Stimulated activated CD8-positive, alpha-beta memory T cell treated with anti-CD3 and anti-CD28 coated beads, Interleukin-12 subunit alpha, Interleukin-12 subunit beta, amount 100 ng/mL, for 24 hours (primary cell): Measurements from ENCODE around the gene ITPK1.

ENCODE experiments used
- DNase-seq: peaks from one replicate; pipeline ENCODE4 v3.0.0-alpha.2; 2020; ENCODE audit errors: extremely low read depth

Gene ITPK1

DNA sequence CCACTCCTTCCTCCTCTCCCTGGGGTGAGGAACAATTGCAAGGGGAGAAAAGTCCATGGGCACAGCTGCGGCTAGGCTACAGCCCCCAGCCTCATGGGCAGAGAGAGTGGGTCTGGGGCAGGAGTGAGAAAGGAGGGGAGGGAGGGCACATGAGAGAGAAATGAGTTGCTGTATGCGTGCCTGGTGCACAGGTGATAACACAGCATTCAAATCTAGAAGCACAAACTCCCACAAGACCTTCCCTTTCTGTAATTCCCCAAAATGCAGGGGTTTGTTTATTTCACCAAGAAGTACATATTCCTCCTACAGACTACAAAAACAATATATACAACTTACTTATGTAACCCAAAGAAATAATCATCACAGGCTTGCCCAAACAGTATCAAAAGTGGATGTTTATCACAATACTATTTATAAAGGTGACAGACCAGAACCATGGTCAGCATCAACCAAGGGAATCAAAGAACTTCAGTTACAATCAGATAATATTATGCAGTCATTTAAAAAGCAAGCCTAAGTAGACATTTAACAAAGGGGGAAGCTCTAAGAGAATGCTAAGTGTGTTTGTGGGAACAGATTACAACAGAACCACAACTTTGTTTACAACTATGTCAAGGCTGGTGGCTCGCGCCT, 54.2 kb downstream of the ITPK1 start:
- no peak for DNase-seq

- DNase-seq: no peak
These were observed 54.9 kb downstream of the ITPK1 start for GRCh38 chr14:93060841-93061240.

DNA sequence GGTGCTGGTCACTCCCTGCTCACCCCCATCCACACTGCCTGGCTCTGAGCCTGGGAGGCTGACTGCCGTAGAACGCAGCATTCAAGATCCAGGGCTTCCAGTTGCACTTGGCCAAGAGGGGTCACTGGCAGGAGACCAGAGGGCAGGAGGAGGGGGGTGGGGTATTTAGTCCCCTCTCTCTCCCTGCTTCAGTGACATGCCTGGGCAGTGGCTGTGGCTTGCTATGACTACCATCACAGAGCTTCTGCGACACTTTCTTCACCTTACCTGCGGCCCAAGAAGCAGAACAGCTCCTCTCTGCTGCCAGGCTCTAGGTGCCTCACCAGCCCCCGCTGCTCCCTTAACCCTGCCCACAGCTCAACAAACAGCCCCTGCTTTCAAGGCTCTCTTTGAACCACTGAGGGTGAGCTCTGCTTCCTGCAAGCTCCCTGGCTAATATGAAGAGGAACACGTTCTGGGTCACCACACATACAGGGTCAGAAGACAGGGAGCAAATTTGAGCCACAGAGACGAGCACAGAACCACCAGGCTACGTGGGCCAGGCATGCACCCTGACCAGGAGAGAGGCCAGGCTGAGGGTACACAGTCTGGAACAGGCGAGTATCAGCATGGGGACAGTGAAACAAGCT, 55.7 kb downstream of the ITPK1 start:
- DNase-seq: no peak

- no peak for DNase-seq
These were observed 56.5 kb downstream of the ITPK1 start for GRCh38 chr14:93059260-93059659.

DNA sequence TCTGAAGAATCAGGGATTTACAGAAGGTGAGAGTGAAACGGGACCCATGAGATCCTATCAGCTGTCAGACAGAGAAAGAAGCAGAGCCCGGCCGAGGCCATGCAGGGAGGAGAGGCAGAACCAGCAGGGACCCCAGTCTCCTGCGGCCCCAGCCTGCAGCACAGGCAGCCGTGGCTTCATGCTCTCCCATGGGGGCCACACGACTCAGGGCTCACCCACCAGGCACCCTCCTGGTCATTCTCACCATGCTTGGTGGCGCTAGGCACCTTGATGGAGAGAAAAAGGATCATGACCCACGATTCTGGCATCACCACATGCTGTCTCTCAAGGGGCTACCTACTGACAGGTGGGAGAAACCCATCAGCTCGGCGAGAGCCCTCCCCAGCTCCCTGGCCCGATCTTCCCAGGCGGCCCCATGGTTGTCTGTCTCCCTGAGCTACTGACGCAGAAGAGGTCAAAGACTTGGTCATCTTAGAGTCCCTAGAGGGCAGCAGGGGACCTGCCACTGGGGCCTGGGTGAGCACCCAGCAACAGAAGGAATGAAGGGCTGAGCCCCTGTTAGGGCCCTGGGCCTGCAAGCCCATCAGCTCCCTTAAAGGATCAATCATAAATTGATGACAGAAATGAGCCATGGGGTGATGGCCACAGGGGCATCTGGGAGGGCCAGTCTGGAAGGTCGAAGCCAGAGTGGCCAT, 58.0 kb downstream of the ITPK1 start:
- no peak for DNase-seq

DNA sequence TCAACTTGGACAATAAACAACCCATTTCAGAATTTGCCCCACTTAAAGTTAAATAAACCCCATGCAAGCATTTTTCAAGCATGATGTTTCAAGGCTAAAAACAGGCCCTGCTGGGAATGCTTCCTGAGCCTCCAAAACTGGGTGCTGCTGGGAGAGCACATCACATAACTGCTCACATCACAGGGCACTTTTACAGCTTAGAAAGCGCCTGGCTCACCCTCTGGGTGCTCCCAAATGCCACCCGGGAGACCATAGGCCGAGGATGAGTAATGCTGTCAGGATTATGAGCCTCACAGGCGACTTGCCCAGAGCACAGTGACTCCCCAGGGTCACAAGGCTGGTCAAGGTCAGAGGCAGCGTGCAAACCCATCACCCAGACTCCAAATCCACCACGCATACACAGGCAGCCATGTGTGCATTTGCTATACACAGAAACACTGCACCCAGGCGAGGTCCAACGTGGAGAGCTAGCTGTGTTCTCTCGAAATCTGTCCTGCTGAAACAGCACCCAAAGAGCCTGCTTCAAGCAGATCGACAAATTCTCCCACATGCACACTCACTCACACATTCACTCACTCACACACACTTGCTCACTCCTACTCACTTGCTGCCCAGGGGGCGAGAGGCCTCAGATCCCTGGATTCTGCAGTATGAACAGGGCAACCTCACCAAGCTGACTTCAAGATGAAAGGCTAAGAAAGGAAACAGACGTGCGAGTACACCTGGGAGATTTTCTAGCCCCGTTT, 58.7 kb downstream of the ITPK1 start:
- DNase-seq: no peak

DNA sequence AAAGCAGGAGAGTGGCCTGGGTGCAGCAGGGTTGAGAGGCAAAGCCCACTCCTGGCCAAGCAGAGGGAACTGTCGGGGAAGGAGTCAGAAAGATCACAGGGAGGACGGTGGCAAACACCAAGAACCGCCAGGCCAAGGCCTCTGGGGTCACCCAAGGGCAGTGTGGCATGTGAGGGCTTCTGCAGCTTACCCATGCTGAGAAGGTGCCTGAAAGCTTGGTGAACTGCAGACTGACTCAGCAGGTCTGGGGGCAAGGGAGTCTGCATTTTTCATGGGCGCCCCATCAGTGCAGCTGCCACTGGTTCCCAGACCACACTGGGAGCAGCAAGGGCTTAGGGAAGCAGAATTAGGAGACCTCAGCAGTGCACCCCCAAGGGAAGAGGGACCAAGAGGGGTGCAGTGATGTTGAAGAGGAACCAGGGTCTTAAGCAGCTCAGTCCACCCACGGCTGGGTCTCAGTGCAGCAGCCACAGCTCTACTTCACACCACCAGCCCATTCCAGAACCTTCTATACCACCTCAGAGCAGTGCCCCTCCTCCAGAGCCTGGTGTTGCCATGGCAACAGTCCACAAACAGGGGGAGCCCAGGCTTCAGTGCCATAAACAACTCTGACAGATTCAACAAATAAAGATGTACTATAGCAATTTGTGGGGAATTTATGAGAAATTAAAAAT, 59.4 kb downstream of the ITPK1 start:
- no peak for DNase-seq

- no peak for DNase-seq
These were observed 60.0 kb downstream of the ITPK1 start for GRCh38 chr14:93055651-93056115.

DNA sequence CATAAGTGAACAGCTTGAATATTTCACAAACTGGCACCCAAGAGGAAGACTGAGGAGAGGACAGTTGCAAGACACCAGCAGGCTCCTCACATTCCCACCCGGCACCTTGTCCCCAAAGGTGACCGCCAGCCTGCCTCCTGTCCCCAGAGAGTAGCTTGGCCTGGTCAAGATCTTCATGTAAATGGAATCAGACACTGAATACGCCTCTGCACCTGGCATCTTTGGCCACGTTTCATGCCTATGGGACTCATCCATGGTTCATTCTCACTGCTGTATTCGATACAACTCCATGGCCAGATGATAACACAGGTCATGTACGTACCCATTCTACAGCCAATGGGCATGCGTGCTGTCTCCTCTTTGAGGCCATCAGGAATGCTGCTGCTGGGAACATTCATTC, 60.8 kb downstream of the ITPK1 start:
- DNase-seq: no peak

DNA sequence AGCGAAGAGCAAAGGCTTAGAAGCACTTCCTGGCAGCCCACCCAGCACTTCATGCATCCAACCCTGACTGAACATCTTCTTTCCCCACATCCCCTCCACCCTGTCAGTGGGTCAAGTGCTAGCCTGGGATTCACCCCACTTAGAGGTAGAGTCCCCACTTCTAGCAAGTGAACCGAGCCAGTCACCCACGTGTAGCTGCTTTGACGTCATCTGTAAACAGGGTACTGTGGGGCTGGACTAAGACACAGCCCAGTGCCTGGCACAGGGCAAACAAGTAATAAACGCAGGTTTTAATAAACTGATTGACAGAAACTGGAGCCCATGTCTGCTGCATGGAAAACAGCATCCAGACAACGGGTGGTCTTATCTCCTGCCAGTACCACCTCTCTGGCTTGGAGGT, 61.7 kb downstream of the ITPK1 start:
- no peak for DNase-seq

DNA sequence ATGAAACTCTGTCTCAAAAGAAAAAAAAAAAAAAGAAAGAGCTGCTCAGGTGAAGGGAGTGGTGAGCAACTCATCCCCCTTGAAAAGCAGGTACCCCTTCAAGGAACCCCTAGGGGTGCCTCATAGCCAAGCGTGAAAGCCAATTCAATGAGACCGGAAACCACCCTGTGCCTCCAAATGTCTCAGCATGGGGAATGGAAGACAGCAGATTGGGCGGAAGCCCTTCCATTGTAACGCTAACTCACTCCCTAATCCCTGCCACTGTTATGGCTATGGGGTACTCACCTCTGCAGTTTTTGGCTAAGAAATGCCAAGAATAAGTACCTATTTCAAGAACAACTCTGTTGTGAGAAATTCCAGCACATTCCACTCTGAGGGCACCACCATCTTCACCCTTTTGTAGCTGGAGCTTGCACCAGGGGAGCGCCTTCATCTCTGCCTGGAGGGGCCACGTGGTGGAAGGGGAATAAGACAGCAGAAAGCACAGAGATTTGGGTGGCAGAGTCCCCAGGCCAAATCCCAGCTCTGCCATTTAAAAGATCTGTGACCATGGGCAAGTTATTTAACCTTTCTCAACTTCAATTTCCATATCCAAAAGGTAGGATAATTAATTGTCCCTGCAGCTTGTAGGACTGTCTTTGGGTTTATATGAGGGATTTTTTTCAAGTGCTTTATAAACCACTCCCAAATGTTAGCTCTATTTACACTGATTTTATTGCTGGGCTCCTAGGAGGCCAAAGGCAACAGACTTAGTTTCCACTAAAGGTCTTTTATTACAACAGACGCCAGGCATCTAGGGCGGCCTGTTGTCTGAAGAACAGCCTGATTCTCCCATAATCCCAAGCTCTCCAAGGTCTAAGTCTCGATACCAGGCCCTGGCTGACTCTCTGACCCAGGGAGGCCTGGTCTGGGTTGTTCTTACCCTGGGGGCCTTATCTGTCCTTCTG, 63.9 kb downstream of the ITPK1 start:
- DNase-seq: no peak

DNA sequence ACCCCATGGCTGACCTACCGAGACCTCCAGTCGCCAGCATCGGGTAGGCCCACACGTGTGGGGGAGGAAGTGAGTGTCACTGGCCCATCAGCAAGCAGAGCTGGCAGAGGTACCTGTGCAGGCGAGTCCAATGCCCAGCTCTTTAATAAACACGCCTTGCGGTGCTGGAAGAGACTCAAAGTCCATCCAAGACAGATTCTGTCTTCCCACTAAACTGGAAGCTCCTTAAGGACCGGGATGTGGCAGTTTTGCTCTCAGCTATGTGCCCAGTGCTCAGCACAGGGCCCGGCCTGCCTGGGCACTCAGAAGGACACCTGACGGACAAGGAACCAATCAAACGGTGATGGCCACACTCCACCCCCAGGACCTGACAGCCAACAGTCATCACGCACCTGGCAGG, 65.0 kb downstream of the ITPK1 start:
- DNase-seq: no peak

- no peak for DNase-seq
These were observed 65.8 kb downstream of the ITPK1 start for GRCh38 chr14:93049867-93050331.

- DNase-seq: no peak
These were observed 66.4 kb downstream of the ITPK1 start for GRCh38 chr14:93049315-93049714.

- DNase-seq: no peak
These were observed 66.9 kb downstream of the ITPK1 start for GRCh38 chr14:93048843-93049242.

DNA sequence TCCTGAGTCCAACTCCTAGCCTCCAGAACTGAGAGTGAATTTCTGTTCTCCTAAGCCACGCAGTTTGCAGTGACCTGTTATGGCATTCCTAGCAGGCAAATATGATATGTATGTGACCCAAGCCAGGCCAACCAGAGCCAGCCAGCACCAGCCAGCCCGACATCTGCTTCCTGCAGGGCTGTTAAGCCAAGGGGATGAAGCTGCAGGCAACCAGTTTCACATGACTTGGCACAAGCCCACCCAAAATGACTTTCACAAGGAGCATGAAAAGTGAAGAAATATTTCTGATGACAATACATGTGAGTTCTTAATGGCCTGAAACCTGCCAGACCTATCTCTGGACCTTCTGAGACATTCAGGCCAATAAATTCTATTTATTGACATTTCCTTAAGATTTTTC, 68.1 kb downstream of the ITPK1 start:
- no peak for DNase-seq

DNA sequence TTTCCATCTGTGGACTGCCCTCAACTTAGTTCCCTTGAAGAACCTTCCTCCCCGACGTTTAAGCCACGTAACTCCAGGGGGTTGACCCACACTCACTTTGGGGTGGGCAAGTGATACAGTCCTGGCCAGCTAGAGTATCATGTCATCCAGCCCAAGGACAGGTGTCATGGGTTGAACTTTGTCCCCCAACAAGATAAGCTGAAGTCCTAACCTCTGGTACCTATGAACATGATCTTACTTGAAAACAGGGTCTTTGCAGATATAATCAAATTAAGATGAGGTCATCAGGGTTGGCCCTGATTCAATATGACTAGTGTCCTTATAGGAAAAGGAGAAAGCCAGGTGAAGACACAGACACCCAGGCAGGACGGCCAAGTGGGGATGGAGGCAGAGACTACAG, 68.6 kb downstream of the ITPK1 start:
- no peak for DNase-seq

- DNase-seq: no peak
These were observed 69.0 kb downstream of the ITPK1 start for GRCh38 chr14:93046705-93047050.

DNA sequence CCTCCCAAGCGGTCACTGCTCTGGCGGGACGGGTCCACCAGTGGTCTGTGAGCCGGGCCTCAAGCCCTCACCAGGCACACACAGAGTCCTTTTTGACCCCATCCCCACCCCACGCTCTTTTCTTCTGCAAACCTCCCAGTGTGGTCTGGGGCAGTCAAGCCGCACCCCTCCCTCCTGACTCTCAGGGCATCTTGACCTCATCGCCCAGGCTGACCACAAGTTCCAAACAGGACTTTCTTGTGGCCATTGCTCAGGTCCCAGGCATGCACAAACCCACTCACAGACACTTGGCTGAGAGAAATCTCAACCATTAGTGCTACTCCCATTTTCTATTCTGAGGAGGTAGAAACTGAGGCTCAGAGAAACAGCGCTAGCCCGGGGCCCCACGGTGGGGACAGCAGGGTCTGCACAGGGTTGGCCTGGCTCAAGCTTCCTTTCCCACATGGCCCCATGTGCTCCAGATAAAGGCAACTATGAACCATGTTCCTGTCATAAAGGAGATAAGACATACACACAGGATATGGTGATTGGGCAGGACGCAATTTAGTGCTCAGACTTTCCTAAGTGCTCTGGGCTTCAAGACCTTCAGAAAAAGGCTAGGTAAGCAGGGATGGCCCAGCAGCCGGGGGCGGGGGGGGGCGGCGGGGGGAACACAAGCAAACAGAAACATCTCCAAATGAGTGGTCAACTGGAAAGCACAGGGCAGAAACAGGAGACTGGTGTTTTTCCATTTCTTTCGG, 69.6 kb downstream of the ITPK1 start:
- DNase-seq: no peak

GRCh38 chr14:93045211-93045674, 70.5 kb downstream of the ITPK1 start:
- DNase-seq: no peak
